Parietal lobe (tissue), 2 donors: ENCODE results near the gene PAPOLG. TPM values are rescaled to one million over a fixed set of nuclear protein-coding genes. Genes with fewer than 3 reads are reported as not detected.

ENCODE experiments used
- small RNA-seq: library from RNA; depleted of rRNA; stranded (forward); fragments of <200 nt; gene quantifications from one replicate; pipeline ENCODE3, GENCODE V24; 2014; ENCODE audit warnings: low replicate concordance
- total RNA-seq: library from RNA; depleted of rRNA; stranded (reverse); fragments of >200 nt; gene quantifications from one replicate; pipeline ENCODE4 v1.2.3, GENCODE V29; 2014

PAPOLG gene
- 58.8 TPM for total RNA-seq

DNA sequence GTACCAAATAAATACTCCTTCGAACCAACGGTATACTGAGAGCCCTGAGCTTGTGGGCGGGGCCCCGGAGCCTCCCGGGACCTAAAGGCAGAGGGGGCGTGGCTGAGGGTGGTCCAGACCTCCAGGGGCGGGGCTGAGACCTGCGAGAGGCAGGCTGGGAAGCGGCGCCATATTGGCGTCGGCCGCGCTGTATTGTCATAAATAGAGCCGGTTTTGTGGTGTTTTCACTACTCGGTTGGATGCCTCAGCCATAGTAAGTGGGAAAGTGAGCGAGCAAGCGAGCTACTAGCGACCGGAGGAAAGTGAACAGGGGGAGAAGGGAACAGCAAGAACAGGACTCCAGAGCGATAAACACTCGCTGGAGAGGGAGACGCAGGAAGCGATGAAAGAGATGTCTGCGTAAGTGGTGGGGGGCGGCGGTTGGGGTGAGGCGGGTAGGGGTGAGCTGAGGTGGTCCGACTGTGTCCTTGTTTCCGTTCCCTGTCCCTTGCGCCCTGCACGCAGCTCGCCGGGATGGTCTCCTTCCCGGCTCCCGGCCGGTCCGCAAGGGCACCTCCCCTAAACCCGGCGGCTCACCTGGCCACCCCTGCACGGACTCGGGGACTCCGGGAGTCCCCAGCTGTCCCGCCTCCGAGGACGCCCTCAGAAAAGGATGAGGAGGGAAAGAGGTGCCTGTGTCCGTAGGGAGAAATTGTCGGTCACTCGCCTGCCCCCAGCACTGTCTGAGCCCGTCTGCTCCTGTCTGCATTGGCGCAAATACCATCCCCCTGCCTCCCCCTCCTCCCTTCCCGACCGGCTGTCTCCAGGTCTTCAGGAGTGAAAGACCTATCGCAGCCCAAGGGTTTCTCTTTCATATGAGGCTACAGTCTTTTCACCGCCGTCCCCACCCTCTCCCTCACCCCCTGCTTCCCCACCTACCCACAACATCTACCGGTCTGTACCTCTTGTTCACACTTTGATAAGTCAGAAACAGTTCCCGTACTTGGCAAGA, at the start of gene PAPOLG:
TSS of gene PAPOLG (plus strand) at position 172 of the 991 bp plus-strand sequence. CDS start at position 383, 211 bp downstream.

Small RNA genes within 50 kb of the gene (small RNA-seq; reads per million reads assigned to genes)
- gene RN7SL632P: not detected
- gene RNU6-612P: not detected

Other genes with a start within 250 kb of the PAPOLG start
- 313 TPM for gene BCL11A, start 202.6 kb upstream of the PAPOLG start, total RNA-seq
- 10.6 TPM for gene REL, start 125.3 kb downstream of the PAPOLG start, total RNA-seq